ENCODE measurements around the gene UBAC2.

The UBAC2 gene

DNA sequence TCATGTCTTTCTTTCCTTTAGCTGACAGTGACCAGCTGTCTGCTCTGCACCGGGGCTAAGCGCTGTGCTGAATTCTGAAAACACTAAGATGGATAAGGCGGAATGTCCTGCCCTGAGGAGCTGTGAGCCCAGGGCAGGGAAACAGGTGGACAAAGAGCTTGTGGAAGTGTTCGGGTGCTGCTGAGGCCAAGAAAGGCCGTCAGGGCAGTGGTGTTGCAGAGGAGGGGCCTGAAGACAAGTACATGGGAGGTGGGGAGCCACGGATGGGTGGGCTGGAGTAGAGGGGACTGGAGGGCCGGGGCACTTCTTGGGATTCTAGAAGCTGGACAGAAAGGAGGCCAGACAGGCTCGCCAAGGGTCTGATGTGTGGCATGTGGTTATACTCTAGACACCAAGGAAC, 172.8 kb downstream of the UBAC2 start:
- Histone ChIP-seq H3K9ac (no peak overlapping the region), H3K4me2 (ENCODE audit: low read length) (no peak overlapping the region), H2AFZ (no peak overlapping the region), H3K27ac (no peak overlapping the region), H3K4me1 (no peaks in the 10 kb centered on the region), H3K27me3 (ENCODE audit: control insufficient read depth, insufficient read depth, low read length) (no peaks in the 10 kb centered on the region), H3K79me2 (no peaks in the 10 kb centered on the region), H3K9me3 (ENCODE audit: control insufficient read depth, low read length) (no peaks in the 10 kb centered on the region), H3K36me3 (ENCODE audit: control insufficient read depth, insufficient read depth, low read length) (no peaks in the 10 kb centered on the region), H3K4me3 (ENCODE audit: low read depth, low read length) (no peak overlapping the region)
- TF ChIP-seq, protein P1, sequence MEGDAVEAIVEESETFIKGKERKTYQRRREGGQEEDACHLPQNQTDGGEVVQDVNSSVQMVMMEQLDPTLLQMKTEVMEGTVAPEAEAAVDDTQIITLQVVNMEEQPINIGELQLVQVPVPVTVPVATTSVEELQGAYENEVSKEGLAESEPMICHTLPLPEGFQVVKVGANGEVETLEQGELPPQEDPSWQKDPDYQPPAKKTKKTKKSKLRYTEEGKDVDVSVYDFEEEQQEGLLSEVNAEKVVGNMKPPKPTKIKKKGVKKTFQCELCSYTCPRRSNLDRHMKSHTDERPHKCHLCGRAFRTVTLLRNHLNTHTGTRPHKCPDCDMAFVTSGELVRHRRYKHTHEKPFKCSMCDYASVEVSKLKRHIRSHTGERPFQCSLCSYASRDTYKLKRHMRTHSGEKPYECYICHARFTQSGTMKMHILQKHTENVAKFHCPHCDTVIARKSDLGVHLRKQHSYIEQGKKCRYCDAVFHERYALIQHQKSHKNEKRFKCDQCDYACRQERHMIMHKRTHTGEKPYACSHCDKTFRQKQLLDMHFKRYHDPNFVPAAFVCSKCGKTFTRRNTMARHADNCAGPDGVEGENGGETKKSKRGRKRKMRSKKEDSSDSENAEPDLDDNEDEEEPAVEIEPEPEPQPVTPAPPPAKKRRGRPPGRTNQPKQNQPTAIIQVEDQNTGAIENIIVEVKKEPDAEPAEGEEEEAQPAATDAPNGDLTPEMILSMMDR (IDR thresholded peaks at IDR 0.05), result no peak

- H3K4me3 ChIP-seq (ENCODE audit: low read depth, low read length), result no peak overlapping the region
- H3K9me3 ChIP-seq (ENCODE audit: control insufficient read depth, low read length), result no peaks in the 10 kb centered on the region
- H3K79me2 ChIP-seq, result no peaks in the 10 kb centered on the region
- H3K4me2 ChIP-seq (ENCODE audit: low read length), result no peak overlapping the region
- no peaks in the 10 kb centered on the region for H3K4me1 ChIP-seq
- no peaks in the 10 kb centered on the region for H3K36me3 ChIP-seq (ENCODE audit: control insufficient read depth, insufficient read depth, low read length)
- H3K9ac ChIP-seq, result no peak overlapping the region
- H3K27ac ChIP-seq, result no peak overlapping the region
- TF ChIP-seq, protein P1 (IDR thresholded peaks at IDR 0.05), result no peak
- no peaks in the 10 kb centered on the region for H3K27me3 ChIP-seq (ENCODE audit: control insufficient read depth, insufficient read depth, low read length)
- no peak overlapping the region for H2AFZ ChIP-seq
These were observed 173.7 kb downstream of the UBAC2 start for GRCh38 chr13:99374169-99374991.

DNA sequence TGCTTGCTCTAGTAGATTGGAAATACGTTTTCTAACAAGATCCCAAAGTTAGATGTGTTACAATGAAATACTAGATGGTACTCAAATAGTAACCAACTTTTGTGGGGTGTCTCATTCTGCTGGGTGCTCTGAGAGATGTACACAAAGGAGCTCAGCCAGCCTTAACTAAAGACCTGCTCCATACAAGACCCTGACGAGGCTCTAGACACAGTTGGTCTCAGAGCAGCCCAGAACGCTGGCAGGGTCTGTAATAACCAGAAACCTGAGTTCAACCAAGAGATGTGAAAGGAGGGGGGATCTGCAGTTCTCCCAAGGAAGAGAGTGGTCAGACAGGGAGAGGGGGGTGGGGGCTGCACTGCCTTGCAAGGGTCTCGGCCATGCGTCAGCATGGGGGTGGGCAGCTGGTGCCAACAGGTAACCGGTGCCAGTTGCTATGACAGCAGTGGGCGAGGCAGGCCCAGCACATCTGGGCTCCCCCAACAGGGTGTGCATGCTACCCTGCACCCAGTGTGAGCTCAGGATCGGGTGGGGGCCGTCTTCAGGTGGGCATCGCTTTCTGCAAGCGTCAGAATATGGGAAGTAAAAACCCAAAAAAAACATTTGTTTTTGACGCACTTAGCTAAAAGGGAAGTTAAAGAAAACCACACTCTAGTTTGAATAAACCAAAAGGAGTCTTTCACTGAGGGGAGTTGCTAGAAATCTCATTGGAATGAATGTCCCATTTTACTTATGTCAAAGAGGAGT, 174.5 kb downstream of the UBAC2 start:
- no peaks in the 10 kb centered on the region for H3K27me3 ChIP-seq (ENCODE audit: control insufficient read depth, insufficient read depth, low read length)
- H3K9me3 ChIP-seq (ENCODE audit: control insufficient read depth, low read length), result no peaks in the 10 kb centered on the region
- no peak overlapping the region for H3K27ac ChIP-seq
- H2AFZ ChIP-seq, result no peak overlapping the region
- no peak overlapping the region for H3K4me2 ChIP-seq (ENCODE audit: low read length)
- no peaks in the 10 kb centered on the region for H3K36me3 ChIP-seq (ENCODE audit: control insufficient read depth, insufficient read depth, low read length)
- no peak overlapping the region for H3K9ac ChIP-seq
- no peaks in the 10 kb centered on the region for H3K79me2 ChIP-seq
- no peak overlapping the region for H3K4me3 ChIP-seq (ENCODE audit: low read depth, low read length)
- no peaks in the 10 kb centered on the region for H3K4me1 ChIP-seq
- TF ChIP-seq, protein P1 (IDR thresholded peaks at IDR 0.05), result no peak

DNA sequence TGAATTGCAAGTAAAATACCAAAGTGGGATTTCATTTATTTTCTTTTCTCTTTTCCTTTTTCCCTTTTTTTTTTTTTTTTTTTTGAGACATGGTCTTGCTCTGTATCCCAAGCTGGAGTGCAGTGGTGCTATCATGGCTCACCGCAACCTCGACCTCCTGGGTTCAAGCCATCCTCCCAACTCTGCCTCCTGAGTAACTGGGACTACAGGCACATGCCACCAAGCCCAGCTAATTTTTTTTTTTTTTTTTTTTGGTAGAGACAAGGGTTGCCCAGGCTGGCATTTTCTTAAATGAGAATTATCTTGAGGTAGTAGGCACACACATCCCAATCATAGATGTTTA, 175.1 kb downstream of the UBAC2 start:
- Histone ChIP-seq H3K4me3 (ENCODE audit: low read depth, low read length) (no peak overlapping the region), H3K27ac (no peak overlapping the region), H3K79me2 (no peaks in the 10 kb centered on the region), H2AFZ (no peak overlapping the region), H3K9me3 (ENCODE audit: control insufficient read depth, low read length) (no peaks in the 10 kb centered on the region), H3K27me3 (ENCODE audit: control insufficient read depth, insufficient read depth, low read length) (no peaks in the 10 kb centered on the region), H3K9ac (no peak overlapping the region), H3K4me2 (ENCODE audit: low read length) (no peak overlapping the region), H3K4me1 (no peaks in the 10 kb centered on the region), H3K36me3 (ENCODE audit: control insufficient read depth, insufficient read depth, low read length) (no peaks in the 10 kb centered on the region)
- TF ChIP-seq, protein P1 (IDR thresholded peaks at IDR 0.05), result no peak
